Measurements from ENCODE around the gene ZNF546.

DNA sequence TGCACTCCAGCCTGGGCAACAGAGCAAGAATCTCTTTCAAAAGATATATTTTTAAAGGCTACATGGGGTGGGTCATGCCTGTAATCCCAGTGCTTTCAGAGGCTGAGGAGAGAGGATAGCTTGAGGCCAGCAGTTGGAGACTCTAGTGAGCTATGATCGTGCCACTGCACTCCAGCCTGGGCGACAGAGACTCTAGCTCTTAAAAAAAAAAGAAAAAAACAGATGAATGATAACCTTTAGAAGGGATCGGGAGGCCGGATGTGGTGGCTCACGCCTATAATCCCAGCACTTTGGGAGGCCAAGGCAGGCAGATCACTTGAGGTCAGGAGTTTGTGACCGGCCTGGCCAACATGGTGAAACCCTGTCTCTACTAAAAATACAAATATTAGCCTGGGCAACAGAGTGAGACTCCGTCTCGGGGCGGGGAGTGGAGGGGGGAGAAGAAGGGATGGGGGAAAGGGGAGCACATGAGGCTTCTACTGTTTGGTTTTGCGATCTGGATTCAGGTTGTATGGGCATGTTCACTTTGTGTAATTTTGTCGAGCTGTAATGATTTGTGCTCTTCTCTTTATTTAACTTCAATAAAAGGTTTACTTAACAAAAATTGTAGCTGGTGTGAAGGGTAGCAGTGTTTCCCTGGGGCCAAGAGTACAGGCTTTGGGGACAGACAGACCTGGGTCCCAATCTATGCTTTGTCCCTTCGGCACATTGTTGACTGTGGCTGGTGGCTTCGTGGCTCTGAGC lies 27.0 kb upstream of the ZNF546 start:
- TF ChIP-seq GATA3 (IDR thresholded peaks at IDR 0.05; ENCODE audit: low read depth, low read length), result no peak
- TF ChIP-seq GATA2 (IDR thresholded peaks at IDR 0.05; ENCODE audit: low read depth, low read length), result no peak
